Measurements from ENCODE around the gene SERTAD2.

SERTAD2 gene, protein sequence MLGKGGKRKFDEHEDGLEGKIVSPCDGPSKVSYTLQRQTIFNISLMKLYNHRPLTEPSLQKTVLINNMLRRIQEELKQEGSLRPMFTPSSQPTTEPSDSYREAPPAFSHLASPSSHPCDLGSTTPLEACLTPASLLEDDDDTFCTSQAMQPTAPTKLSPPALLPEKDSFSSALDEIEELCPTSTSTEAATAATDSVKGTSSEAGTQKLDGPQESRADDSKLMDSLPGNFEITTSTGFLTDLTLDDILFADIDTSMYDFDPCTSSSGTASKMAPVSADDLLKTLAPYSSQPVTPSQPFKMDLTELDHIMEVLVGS

DNA sequence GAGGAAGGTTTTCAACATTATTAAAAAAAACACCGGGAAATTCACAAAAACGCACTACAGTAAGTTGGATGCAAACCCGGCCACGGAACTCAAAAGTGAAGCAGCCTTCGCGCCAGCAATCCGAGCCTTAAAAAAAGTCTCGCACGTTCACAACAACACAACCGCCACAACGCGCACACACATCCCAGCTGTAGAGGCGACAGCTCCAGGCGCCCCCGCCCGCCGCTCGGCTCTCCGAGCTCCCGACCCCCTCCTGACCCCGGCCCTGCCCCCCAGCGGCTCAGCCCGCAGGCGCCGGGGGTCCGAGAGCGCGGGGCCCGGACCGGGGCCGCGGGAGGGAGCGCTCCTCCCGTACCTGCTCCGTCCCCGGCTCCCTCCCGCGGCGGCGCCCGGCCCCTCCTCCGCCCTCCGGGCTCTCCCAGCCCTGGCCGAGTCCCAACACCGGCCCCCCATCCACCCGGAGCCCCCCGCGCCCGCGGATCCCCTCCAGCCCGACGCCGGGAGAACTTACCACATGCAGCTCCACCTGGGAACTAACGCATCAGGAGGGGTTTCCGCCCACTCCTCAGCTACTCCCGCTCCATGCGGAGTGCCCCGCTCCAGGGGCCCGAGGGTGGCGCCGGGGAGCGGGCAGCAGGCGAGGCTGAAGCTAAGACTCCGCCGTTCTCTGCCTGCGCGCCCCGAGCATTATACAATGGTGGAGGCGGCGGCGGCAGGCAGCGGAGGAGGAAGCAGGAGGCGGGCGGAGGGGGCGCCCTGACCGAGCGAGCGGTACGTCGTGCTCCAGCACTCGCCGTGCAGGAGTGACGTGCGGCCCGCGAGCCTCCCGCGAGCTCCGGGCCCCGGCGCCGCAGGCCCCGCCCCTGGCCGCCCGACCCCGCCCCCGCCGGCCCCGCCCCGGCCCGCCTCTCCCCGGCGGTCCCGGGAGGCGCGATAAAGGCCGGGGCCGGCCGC lies at the start of gene SERTAD2:
Gene SERTAD2, minus strand, starts transcription at position 805 of the 954 bp plus-strand sequence. CDS start 17,042 bp downstream, outside the sequence.
- intact Hi-C loops (cut with DNase I) = loop anchor here (1.0 to 5.0 kb wide), 4 partner anchors 97 to 211 kb away; partner anchors contain the start of gene AFTPH
- DNase-seq = peak; percentile 69 to 98 (median 81)

- intact Hi-C loops (cut with DNase I) = no loop called here
- DNase-seq = no peak
These were observed 46.6 kb upstream of the SERTAD2 start for GRCh38 chr2:64700133-64700809.

DNA sequence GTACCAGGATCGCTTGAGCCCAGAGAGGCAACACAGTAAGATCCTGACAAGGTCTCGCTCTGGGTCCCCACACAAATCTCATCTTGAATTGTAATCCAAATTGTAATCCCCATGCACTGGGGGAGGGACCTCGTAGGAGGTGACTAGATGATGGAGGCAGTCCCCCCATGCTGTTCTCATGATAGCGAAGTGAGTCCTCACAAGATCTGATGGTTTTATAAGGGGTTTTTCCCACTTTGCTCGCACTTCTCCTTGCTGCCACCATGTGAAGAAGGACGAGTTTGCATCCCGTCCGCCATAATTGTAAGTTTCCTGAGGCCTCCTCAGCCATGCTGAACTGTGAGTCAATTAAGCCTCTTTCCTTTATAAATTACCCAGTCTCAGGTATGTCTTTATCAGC lies 46.0 kb upstream of the SERTAD2 start:
- DNase-seq = no peak
- intact Hi-C loops (cut with DNase I) = no loop called here

DNA sequence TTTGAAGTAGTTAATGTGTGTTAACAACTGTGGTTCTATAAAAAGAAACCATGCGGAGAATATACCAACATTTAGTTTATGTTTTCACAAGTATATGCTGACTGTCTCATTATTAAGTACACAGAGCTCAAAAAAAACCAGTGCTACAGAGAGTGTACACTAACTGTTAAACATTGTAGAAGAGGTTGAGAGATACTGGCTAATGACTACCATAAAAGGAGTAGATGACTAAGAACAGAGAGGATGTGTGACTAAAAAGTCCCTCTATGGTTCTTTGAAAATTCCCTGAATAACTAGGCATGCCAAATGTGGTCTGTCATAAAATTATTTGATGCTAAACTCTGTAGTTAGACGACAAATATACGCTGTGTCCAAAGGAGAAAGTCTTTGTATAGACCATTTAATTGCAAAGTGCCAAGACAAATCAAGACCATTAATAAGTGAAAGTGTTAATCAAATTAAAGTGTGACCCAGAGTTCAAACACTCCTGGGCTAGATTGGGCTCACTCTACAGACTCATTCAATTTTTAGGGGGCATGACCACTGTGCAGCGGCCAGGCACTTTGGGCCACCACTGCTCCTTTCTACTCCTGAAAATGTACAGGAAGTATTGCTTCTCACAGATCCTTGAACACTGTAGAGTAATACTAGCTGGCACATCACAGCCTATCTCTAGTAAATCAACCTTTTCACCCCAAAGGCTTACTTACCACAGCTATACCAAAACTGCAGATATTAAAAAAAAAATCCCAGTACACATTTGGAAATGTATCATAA lies 45.1 kb upstream of the SERTAD2 start:
- DNase-seq = no peak
- intact Hi-C loops (cut with DNase I) = no loop called here

GRCh38 chr2:64698177-64698643 lies 44.5 kb upstream of the SERTAD2 start:
- intact Hi-C loops (cut with DNase I) = no loop called here
- no peak for DNase-seq

- no peak for DNase-seq
- intact Hi-C loops (cut with DNase I) = no loop called here
These were observed 43.8 kb upstream of the SERTAD2 start for GRCh38 chr2:64697297-64698176.

DNA sequence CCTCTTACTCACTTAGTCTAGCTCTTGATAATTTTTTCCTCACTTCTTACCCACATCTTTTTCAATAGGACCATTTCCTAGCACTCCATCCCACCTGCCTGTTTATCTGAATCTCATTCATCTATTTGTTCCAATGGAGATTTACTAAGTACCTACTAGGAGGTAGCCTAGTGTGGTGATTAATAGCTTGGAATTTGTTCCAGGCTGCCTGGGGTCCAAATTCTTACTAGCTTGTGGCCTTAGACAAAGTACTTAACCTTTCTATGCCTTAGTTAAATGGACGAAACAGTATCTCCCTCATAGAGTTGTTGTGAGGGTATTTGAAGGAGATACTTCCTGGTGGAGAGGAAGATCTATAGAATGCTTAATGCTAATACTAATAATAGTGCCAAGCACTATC lies 42.9 kb upstream of the SERTAD2 start:
- intact Hi-C loops (cut with DNase I) = no loop called here

GRCh38 chr2:64695721-64696261 lies 42.1 kb upstream of the SERTAD2 start:
- DNase-seq = no peak
- intact Hi-C loops (cut with DNase I) = no loop called here

More for the DNA sequence above, 42.9 kb upstream of the SERTAD2 start:
- DNase-seq = no peak

DNA sequence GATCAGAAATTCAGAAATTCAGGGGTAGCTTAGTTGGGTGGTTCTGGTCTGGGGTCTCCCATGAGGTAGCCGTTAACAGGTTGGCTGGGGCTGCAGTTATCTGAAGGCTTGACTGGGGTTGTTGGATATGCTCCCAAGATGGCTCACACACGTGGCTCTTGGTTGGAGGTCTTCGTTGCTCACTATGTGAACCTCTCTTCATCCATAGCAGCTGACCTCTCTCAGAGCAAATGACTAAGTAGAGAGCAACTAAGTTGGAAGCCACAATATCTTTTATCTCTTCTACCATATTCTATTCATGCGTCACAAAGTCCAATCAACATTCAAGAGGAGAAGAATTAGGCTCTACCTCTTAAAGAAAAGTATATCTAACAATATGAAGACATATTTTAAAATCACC lies 38.7 kb upstream of the SERTAD2 start:
- no peak for DNase-seq
- intact Hi-C loops (cut with DNase I) = no loop called here

DNA sequence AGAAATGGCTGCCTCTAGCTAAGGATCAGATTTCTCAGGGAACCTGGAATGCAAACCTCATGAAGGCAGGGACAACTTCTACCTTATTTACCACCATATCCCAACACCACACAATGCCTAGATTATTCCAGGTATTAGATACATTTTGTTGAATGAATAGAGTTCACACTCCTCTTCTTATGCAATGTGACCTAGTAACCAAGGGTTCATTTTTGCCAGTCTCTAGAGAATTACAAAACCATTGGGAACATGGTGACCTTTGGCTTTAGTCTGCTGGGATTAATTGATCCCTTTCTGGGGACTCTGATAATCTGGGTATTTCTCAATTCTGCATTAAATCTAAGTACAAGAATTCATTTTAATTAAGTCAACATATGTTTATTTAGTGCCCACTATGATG lies 35.2 kb upstream of the SERTAD2 start:
- intact Hi-C loops (cut with DNase I) = no loop called here
- DNase-seq = no peak

GRCh38 chr2:64686283-64686956 lies 32.7 kb upstream of the SERTAD2 start:
- intact Hi-C loops (cut with DNase I) = no loop called here
- no peak for DNase-seq

DNA sequence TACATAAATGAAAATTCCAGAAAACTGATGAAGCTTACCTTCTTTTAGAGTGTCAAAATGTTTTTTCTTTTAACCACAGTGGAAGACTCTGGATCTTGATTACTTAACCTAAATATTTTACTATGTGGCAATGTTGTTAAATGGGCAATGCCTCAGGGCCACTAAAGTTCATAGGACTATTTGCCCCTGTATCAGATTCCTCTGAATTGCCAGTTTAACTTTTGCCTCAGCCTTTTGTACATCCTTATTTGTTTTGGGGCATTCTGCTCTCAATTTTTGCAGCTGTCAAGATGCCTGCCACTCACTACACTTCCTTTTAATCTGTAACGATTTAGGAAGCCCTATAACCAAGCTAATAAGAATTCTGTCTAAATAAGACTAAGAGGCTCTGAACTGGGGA lies 31.7 kb upstream of the SERTAD2 start:
- DNase-seq = no peak
- intact Hi-C loops (cut with DNase I) = no loop called here

DNA sequence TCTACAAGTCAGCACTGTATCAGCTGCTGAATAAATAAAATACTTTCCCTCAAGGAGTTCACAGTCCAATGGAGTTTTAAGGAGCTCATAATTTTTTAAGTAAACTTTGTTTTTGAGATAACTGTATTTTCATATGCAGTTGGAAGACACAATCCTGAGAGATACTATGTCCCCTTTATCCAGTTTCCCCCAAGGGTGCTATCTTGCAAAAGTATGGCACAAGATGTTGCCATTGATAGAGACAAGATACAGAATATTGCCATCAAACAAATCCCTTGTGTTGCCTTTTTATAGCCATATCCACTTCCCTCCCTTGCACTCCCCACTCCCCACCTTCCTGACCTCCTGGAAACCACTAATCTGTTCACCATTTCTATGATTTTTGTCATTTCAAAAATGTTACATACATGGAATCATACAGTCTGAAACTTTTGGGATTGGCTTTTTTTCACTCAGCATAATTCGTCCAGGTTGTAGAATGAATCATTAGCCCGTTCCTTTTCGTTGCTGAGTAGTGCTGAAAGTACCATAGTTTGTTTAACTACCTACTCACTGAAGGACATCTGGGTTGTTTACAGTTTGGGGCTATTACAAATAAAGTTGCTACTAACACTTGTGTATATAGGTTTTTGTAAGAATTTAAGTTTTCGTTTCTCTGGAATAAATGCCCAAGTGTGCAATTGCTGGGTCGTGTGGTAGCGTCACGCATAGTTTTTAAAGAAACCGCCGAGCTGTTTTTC lies 30.2 kb upstream of the SERTAD2 start:
- intact Hi-C loops (cut with DNase I) = no loop called here
- DNase-seq = no peak

GRCh38 chr2:64681479-64681967 lies 27.8 kb upstream of the SERTAD2 start:
- no peak for DNase-seq
- intact Hi-C loops (cut with DNase I) = no loop called here

GRCh38 chr2:64679673-64680425 lies 26.1 kb upstream of the SERTAD2 start:
- intact Hi-C loops (cut with DNase I) = no loop called here
- DNase-seq = no peak

DNA sequence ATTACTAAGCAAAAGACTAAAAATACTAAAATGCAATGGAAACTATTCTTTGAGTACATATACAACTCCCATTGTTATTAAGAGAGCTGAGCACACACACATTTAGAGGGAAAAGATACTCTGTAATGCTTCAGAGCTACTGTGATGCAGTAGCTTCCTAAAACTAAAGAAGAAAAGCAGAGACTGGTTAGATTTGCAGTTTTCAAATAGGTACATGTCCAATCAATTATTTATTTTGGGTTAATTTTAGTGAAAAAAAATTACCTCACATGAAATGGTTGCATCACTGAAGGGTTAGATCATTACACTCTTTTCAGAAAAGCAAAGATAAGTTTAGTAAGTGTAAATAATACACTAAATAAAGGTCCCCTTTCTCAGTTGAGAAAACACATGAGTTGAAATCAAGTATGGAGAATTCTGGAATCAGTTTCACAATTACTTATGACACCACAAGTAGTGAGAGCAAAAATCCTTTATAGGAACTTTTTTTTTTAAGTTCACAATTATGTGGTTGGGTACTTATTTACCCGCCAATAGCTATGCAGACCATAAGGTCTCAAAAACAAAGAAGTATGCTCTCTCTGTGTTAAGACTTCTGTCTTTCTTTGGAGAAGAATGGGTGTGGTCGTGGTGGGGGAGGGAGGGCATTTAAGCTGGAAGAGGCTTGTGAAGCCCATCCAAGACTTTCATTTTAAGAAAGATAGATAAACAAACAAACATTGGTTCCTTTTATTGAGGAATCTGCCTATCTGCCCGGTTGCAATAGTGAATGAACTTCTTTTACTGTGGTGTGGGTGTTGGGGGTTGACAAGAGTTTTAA lies 25.3 kb upstream of the SERTAD2 start:
- intact Hi-C loops (cut with DNase I) = no loop called here
- DNase-seq = no peak

All from posterior cingulate gyrus (tissue), 11 donors.